Small intestine (tissue), 7 donors: ENCODE measurements around the gene RALGPS2. TPM values are rescaled to one million over a fixed set of nuclear protein-coding genes. Genes with fewer than 3 reads are reported as not detected.

Experiments used
- DNase-seq, 2 donors: peaks; one replicate each; pipeline versions ENCODE4 v3.0.0 to v3.0.0-alpha.2; 2013
- FAIRE-seq: peaks from 2 replicates; lab custom pipeline; 2012; peaks lifted over from hg19 to GRCh38; lab: Jason Lieb, UNC
- H3K27ac ChIP-seq, 3 donors: one replicate each; pipeline ENCODE4 v1.5.1; 2013; ENCODE audit warnings: low read length in 2 of 3, mild to moderate bottlenecking in 2 of 3, control low read depth in 1 of 3, inconsistent platforms in 1 of 3, low read depth in 1 of 3, moderate library complexity in 1 of 3
- H3K27me3 ChIP-seq, 3 donors: one replicate each; pipeline ENCODE4 v1.6.1; 2013; ENCODE audit warnings: low read length in 3 of 3, inconsistent platforms in 1 of 3; ENCODE audit not compliant: control insufficient read depth in 3 of 3, insufficient read depth in 3 of 3
- H3K36me3 ChIP-seq, 3 donors: one replicate each; pipeline ENCODE4 v1.6.1; 2013; ENCODE audit warnings: low read length in 3 of 3, inconsistent platforms in 1 of 3, low read depth in 1 of 3, mild to moderate bottlenecking in 1 of 3, moderate library complexity in 1 of 3; ENCODE audit not compliant: control insufficient read depth in 3 of 3, insufficient read depth in 2 of 3
- H3K4me1 ChIP-seq, 3 donors: one replicate each; pipeline ENCODE4 v1.6.1; 2013; ENCODE audit warnings: low read length in 2 of 3, inconsistent platforms in 1 of 3, low read depth in 1 of 3, mild to moderate bottlenecking in 1 of 3, moderate library complexity in 1 of 3; ENCODE audit not compliant: control insufficient read depth in 3 of 3, insufficient read depth in 2 of 3
- H3K4me3 ChIP-seq, 3 donors: one replicate each; pipeline ENCODE4 v1.5.1; 2013; ENCODE audit warnings: low read length in 3 of 3, control low read depth in 1 of 3, inconsistent platforms in 1 of 3, low read depth in 1 of 3, mild to moderate bottlenecking in 1 of 3, moderate library complexity in 1 of 3
- H3K9me3 ChIP-seq, 2 donors: one replicate each; pipeline ENCODE4 v1.6.1; 2013; ENCODE audit warnings: low read depth in 1 of 2, low read length in 1 of 2; ENCODE audit not compliant: control insufficient read depth in 2 of 2, insufficient read depth in 1 of 2
- WGBS, 3 donors: extraction: QIAGEN DNeasy Blood & Tissue Kit; methylation state at CpG; one replicate each; pipeline ENCODE4 v1.1.7; 2013; 5-methylcytosine and 5-hydroxymethylcytosine counted together
- polyA plus RNA-seq, 4 donors: library from polyadenylated mRNA; stranded (reverse) in 3 of 4; unstranded in 1 of 4; fragments of 200-250 nt in 3 of 4; fragments of 120-200 nt in 1 of 4; gene quantifications; one replicate each; pipeline versions ENCODE4 v1.2.1 to v1.2.3, GENCODE V29; 2013
- donor health status: healthy with polysubstance abuse.
- donor health status: control.
- donor health status: control.
- donor health status: Bipolar disorder and iron deficiency.
- donor health status: healthy.

RALGPS2 gene
- polyA plus RNA-seq, 4 donors: 5.2 to 27.1 (median 6.8) TPM

- Histone ChIP-seq H3K36me3 (no peaks in the 10 kb centered on the region), H3K4me1 (peaks cover 0 to 12% (median 0%) of the 10 kb centered on the region in 3 donors), H3K27ac (peak overlapping the region in 2 of 3 donors; percentile 73 to 76), H3K27me3 (peaks cover 0 to 4% (median 0%) of the 10 kb centered on the region in 3 donors), H3K9me3 (no peaks in the 10 kb centered on the region), H3K4me3 (no peak overlapping the region)
- FAIRE-seq (no peak), DNase-seq (no peak)
- WGBS, 3 donors: 81 to 86% (median 83%) methylated on average over 7 of the region's 7 CpGs
Observed at GRCh38 chr1:178940068-178940765, 215.2 kb downstream of the RALGPS2 start.

GRCh38 chr1:178941261-178941689 lies 216.2 kb downstream of the RALGPS2 start:
- Histone ChIP-seq H3K4me1 (peaks cover 0 to 12% (median 0%) of the 10 kb centered on the region in 3 donors), H3K27ac (peak overlapping the region in 1 of 3 donors; percentile 7), H3K9me3 (no peaks in the 10 kb centered on the region), H3K4me3 (no peak overlapping the region), H3K27me3 (peaks cover 0 to 4% (median 0%) of the 10 kb centered on the region in 3 donors), H3K36me3 (no peaks in the 10 kb centered on the region)
- WGBS, 3 donors: 85 to 86% (median 85%) methylated on average over 11 of the region's 11 CpGs
- DNase-seq (no peak), FAIRE-seq (no peak)

DNA sequence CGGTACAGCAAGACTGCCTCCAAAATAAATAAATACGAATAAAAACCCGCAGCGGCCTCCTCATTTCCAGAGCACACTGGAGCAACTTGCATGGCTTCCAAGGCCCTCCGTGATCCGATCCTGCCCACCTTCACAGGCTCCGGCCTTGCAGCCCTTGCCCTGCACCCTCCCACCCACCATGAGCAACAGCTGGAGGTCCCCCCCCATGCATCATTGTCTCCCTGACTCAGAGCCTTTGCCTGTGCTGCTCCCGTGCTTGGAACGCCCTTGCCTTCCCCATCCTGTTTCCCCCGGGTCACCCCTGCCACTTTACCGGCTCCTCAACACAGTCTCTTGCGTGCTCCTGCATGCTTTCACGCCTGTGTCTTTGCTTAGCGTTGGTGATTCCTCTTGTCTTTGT lies 216.8 kb downstream of the RALGPS2 start:
- H3K36me3 ChIP-seq: no peaks in the 10 kb centered on the region
- no peak overlapping the region for H3K4me3 ChIP-seq
- peak overlapping the region in 1 of 3 donors; percentile 74 for H3K27ac ChIP-seq
- H3K9me3 ChIP-seq: no peaks in the 10 kb centered on the region
- H3K27me3 ChIP-seq: peaks cover 0 to 4% (median 0%) of the 10 kb centered on the region in 3 donors
- no peak for FAIRE-seq
- peaks cover 0 to 12% (median 0%) of the 10 kb centered on the region in 3 donors for H3K4me1 ChIP-seq
- 76 to 91% (median 82%) methylated on average over 14 of the region's 14 CpGs for WGBS, 3 donors
- no peak for DNase-seq

GRCh38 chr1:178942285-178943198 lies 217.5 kb downstream of the RALGPS2 start:
- WGBS, 3 donors: 68 to 88% (median 86%) methylated on average over 15 of the region's 15 CpGs
- no peak overlapping the region for H3K4me3 ChIP-seq
- DNase-seq (no peak), FAIRE-seq (no peak)
- peak overlapping the region in 1 of 3 donors; percentile 74 for H3K27ac ChIP-seq
- H3K36me3 ChIP-seq: no peaks in the 10 kb centered on the region
- peaks cover 0 to 12% (median 0%) of the 10 kb centered on the region in 3 donors for H3K4me1 ChIP-seq
- H3K9me3 ChIP-seq: no peaks in the 10 kb centered on the region
- peaks cover 0 to 4% (median 0%) of the 10 kb centered on the region in 3 donors for H3K27me3 ChIP-seq

GRCh38 chr1:178944729-178945128 lies 219.7 kb downstream of the RALGPS2 start:
- H3K9me3 ChIP-seq: no peaks in the 10 kb centered on the region
- FAIRE-seq (no peak), DNase-seq (no peak)
- H3K4me3 ChIP-seq: no peak overlapping the region
- no peaks in the 10 kb centered on the region for H3K4me1 ChIP-seq
- H3K27ac ChIP-seq: no peak overlapping the region
- no peaks in the 10 kb centered on the region for H3K36me3 ChIP-seq
- no peaks in the 10 kb centered on the region for H3K27me3 ChIP-seq
- WGBS, 3 donors: 91 to 97% (median 94%) methylated on average over 8 of the region's 8 CpGs

DNA sequence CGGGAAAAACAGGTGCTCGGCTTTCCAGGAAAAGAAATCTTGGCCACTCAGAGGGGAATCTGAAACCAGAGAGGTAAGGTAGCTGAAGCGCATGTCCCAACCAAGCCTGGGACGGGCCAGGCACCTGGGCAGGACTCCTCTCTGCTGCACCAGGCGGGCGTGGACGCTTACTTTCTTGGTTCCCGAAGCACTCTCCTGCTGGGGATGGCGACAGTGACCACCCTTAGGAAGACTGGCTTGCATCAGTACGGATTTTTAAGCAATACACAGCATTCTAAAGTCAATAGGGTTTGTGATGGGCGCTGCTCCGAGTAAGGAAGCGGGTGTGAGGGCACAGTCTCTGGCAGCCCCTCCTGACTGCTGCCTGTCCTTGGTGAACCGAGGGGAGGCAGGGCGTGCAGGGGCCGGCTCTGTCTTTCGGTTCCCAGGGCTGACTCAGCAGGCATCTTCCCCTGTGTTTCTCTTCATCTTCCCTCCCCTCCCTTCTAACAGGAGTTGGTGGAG lies 220.8 kb downstream of the RALGPS2 start:
- Histone ChIP-seq H3K4me3 (no peak overlapping the region), H3K27me3 (no peaks in the 10 kb centered on the region), H3K27ac (no peak overlapping the region), H3K9me3 (no peaks in the 10 kb centered on the region), H3K4me1 (no peaks in the 10 kb centered on the region), H3K36me3 (no peaks in the 10 kb centered on the region)
- WGBS, 3 donors: 61 to 78% (median 67%) methylated on average over 17 of the region's 17 CpGs
- FAIRE-seq (no peak), DNase-seq (no peak)

GRCh38 chr1:178946416-178946815 lies 221.4 kb downstream of the RALGPS2 start:
- no peak for FAIRE-seq
- H3K27ac ChIP-seq: no peak overlapping the region
- no peaks in the 10 kb centered on the region for H3K4me1 ChIP-seq
- H3K36me3 ChIP-seq: no peaks in the 10 kb centered on the region
- no peaks in the 10 kb centered on the region for H3K27me3 ChIP-seq
- WGBS, 3 donors: 90 to 95% (median 94%) methylated on average over 13 of the region's 13 CpGs
- H3K9me3 ChIP-seq: no peaks in the 10 kb centered on the region
- no peak for DNase-seq
- no peak overlapping the region for H3K4me3 ChIP-seq
